Fibroblast of skin of abdomen (primary cell): ENCODE results near the gene MRPL10. TPM values are rescaled to one million over a fixed set of nuclear protein-coding genes. Genes with fewer than 3 reads are reported as not detected.

Experiments
- DNase-seq: peaks from one replicate; pipeline ENCODE4 v3.0.0-alpha.2; 2013
- polyA plus RNA-seq, 2 experiments: library from polyadenylated mRNA; unstranded; fragments of 120-200 nt; gene quantifications; one replicate each; pipeline ENCODE4 v1.2.1, GENCODE V29; 2013; ENCODE audit not compliant: insufficient read length in 2 of 2

The MRPL10 gene
- polyA plus RNA-seq (2013, experiment 1 of 2; ENCODE audit: insufficient read length) = 40.7 TPM
- 40.8 TPM for polyA plus RNA-seq (2013, experiment 2 of 2; ENCODE audit: insufficient read length)

DNA sequence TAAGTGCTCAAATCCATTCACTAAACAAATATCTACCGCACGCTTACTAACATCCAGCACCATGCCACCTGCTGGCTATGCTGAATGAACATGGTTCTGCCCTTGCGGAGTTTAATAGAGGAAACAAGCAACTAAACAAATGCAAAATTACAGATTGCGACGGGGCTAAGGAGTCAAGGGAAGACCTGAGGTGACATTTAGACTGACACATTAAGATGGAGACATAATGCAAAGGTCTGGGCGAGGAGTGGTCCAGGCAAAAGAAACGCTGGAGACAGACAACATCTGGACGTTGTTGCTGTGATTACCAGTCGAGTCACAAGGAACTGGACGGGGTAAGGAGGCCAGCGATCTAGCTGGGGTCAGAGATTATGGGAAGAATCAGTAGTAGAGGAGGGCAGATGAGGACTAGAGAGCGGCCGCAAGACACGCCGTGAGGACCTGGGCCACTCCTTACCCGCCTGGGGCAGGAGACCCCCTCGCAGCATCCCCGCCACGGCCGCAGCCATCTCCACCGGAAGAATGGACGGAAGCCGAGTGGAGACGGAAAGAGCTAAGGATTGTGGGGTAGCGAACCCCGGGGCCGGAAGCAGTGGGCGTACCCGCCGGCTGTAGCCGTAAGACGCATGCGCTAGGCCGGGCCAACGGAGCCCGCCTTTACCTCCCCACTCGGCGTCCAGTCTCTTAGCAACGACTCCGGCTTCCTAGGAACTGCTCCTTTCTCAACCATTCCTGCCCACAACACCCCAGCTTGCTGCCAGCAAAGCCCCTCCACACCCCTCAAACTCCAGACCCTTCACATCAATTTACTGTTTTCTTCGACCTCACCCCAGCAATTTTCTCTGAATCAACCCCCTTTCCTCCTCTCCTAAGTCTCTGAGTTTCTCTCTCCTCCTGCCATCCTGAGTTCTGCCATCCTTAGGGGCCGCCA, at the start of gene MRPL10, which contains the start of gene LRRC46:
Gene MRPL10 (minus strand): TSS at position 539 of the 931 bp plus-strand sequence. CDS start 30 bp downstream, at position 509.
Gene LRRC46 (plus strand): TSS at position 668 of the 931 bp plus-strand sequence. CDS start 320 bp downstream, outside the sequence.
- DNase-seq = peak; percentile 92

DNA sequence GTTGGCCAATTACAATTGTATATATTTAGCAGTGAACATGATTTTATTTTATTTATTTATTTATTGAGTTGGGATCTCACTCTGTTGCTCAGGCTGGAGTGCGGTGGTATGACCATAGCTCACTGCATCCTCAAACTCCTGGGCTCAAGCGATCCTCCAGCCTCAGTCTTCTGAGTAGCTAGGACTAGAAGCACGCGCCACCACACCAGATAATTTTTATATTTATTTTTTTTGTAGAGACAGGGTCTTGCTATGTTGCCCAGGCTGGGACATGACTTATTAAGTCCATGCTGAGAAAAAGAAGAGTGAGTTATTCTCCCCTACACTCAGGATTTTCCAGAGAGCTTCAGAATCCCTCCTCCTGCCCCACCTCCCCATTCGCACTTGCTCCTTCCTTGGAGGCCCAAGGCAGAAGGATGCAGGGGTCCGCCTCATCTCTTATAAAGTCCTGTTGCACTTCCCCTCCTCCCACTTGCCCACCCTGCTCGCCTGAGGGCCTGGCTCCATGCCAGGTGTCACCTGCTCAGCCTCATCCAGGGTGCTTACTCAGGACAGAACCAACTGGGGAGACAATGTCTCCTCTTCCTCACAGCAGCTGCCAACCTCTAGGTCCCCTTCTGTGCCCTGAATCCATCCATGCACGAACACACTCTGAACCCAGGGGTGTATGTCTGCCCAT, 48.6 kb upstream of the MRPL10 start:
- no peak for DNase-seq

DNA sequence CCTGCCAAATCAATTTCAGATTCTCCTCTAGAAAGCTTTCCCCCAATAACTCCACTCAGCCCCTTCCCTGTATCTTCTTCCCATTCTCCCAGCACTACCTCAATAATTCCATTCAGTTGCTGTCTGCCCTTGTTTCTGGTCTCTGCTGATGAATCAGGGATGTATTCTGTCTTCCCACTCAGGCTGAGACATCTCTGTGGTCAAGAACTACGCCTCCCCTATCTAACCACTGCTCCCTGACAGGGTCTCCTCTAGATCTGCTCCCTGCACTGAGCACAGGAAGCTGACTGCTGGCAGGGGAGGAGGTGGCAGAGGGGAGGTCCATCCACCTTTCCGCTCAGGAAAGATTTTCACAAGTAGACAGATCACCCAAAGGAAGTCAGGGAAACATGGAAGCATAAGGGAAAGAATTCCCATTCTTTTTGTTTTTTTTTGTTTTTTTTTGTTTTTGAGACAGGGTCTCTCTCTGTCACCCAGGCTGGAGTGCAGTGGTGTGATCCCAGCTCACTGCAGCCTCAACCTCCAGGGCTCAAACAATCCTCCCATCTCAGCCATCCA, 47.8 kb upstream of the MRPL10 start:
- DNase-seq = peak; percentile 75

DNA sequence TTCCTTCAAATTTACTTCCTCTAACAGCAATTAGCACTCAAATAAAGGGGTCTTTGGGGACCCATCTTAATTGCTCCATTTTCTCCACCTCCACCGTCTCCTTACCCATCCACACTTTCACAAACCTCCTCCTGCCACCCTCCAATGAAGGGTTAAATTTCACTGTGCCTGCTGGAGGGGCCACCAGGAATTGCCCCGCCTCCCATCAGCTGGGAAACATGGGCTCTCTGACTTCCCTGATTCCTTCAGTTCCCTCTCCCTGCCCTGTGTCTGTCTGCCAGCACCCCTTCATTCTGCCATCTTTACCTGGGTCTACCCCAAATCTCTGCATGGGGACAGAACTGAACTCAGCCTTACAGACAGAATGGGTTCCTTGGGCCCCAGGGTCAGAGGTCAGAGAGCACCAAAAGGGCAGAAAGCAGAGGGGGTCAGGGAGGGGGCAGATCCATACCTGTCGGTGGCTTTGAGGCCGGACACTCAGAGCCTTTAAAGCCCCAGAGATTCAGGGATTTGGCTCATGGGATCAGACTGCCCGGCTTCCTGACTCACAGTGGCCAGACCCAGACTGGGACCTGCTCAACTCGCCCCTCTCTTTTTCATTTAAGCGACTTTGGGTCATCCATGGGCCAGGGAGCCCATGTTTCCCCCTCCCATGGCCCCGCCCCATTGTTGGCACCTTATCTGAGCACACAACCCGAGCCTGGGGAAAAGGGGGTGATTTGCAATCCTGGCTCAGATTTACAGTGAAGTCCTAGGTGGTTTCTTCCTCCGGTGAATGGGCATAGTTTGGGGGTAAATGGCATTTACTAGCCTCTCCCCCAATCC, 47.1 kb upstream of the MRPL10 start:
- DNase-seq = peak; percentile 12

DNA sequence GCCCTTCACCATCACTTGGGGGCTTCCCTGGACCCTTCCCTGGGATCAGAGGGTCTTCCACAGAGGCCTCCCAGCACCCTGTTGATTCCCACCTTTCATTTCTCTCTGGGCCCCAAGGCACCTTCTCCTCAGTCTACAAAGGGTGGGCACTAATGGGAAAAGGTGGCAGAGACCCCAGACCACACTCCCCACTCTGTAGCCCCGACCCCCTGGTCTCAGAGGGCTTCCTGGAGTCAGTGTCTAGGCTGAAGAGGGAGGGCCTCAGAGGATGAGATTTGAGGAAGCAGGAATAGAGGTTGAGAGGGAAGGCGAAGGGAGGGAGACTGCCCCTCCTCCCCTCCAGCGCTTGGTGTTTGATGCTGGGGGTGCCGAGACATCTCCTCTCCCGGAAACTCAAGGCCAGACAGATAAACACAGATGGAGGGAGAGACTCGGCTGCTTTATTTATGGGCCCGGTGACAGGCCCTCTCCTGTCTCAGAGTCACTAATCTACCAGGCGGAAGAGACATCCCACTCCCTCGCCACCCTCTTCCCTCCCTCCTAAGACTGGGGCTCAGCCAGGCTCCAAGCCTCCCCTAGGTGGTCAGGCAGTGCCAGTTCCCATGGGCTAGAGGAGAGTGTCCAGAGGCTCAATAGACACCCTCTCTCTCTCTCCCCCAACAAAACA, 46.2 kb upstream of the MRPL10 start:
- DNase-seq = peak; percentile 55

DNA sequence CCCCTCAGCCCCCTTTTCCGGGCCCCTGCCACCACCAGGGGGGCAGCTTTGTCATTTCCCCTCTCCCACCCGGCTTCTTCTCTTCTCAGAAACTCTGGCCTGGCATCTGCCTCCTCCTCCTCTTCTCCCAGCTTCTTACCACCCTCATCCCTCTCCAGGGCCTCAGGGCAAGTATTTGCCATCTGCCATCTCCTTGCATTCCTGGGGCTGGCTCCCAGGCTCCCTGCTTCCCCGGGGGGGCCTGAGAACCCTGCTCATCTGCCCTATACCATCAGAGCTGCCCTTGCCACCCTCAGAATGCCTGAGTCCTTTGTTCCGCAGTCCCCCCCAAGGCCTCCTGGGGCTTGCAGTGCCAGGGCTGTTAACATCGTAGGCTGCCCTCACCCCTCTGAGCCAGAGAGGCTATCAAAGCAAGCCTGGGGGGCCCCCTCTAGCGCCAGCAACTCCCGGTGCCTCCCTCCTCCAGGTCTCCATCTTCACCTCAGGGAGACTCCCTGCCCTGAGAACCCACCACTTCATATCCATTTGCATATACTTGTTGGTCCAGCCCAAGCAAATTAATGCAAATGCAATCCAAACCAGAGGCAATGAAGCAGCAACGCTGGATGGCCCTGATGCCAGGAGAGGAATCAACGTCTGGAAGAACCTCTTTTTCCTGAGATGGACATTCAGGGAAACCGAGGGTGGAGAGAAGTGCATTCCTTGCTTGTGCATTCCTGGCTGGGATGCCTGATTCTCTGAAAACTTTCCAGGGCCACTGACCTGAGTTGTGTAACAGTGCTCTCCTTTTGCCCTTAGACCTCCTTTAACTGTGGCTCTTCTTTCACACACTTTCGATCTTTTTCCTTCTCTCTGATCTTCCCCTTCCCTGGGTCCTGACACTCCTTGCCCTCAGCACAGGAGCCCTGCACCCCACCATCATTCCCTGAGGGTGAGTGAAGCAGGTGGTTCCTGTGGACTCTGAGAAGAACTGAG, 44.0 kb upstream of the MRPL10 start:
- no peak for DNase-seq

DNA sequence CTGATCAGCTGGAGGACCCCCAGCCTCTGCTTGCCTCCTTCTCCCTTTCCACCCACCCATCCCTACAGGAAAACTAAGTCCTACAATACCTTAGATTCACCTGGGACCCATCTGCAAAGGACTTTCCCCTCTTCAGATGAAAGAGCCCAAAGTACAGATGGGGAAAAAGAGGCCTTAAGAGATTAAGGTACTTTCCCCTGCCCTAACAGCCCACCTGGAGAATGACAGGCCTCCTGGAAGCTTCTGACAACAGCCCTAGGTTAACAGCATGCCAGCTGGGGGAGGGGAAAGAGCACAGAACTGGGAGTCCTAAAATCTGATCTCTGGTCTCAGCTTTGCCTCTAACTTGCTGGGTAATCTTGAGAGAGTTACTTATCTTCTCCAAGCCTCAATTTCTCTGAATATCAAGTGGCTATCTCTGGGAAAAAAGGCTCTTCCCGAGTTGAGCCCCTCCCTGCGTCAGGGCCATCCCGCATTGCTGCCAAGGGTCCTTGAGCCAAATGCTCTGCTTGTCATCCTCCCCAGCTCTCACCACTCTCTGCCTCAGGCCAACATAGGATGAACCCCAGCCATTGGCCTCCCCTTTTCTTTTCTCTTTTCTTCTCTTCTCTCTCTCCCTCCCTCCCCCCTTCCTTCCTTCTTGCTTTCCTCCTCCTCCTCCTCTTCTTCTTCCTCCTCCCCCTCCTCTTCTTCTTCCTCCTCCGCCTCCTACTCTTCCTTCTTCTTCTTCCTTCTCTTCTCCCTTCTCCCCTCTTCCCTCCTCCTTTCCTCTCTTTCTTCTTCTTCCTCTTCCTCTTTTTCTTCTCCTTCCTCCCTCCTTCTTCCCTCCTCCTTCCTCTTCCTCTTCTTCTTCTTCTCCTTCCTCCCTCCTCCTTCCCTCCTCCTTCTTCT, 42.1 kb upstream of the MRPL10 start:
- DNase-seq = no peak

DNA sequence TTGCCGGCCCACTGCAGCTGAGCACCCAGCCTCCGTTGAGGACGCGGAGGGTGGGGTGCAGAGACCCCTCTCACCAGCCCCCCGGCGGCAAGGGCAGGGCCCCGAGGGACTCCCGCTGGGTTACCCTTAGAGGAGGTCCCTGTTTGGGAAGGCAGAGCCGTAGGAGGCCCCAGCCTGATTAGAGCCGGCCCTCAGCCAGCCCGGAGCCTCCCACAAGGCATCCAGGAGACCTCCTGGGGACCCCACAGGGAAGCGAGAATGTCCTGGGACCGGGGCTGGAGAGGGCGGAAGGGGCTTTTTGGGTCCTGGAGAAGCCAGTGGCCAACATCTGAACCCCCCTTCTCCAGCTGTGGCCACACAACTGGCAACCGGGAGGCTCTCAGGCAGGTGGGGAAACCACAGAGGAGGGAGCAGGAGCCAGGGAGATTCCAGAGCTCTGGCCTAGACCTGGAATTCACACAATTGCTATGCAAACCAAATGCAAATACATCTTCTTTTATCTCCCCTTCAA, 41.4 kb upstream of the MRPL10 start:
- no peak for DNase-seq

DNA sequence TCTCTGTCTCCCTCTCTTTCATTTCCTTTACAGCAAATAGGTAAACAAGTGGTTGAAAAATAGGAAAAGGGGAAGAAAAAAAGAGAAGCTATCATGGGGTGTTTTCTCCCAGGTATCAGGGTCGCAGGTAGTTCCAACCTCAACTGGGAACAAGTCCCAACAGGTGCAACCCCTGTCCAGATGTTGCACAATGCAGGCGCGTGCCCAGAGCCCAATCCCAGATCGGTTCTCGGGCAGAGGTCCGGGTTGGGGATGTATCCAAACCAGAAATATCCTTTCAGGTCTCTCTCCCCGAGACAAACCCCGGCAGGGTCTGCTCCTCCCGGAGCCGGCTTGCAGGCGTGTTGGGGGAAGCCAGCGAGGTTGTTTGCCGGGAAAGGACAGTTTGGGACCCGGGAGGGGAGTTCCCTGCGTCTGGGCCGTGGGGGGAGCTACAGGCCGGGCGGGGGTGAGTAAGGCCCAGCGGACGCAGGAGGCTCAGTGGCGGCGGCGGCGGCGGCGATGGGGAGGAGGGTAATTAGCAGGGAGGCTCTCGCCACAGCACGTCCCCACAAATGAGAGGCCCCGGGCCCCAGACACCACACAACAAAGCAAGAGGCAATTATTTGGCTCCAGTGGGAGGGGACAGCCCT, 40.8 kb upstream of the MRPL10 start:
- no peak for DNase-seq

DNA sequence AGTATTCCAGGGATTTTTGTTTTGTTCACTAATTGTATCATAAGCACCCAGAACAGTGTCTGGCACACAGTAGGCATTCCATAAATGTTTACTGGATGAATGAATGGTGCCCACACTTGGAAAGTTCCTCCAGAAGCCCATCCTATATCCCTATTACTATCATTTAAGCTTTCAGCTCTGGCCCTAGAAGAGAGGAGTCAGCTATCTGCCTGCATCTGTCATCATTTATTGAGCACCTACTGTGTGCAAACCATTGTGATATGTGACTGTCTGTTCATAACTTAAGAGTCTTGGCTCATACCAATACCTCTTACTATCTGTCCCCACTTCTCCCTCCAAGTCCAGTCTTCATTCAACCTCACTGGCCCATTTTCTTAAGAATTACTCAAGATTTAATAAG, 39.7 kb upstream of the MRPL10 start:
- DNase-seq = no peak

DNA sequence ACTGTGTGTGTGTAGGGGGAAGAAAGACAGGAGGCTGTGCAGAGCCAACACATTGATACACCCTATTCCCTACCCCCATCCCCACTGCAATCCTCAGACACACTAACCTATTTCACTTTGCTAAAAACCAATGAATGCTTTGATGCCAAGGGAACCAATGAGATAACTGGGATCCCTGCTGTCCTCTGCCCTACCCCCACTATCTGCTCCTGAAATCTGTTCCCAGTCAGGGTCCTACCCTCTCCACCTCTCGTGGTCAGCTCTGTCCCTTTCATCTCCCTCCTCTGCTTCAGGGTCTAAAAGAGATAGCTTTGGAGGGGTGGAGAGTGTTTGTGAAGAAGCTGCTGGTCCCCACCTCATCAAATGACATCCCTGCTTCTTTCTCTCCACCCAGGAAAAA, 38.7 kb upstream of the MRPL10 start:
- no peak for DNase-seq

DNA sequence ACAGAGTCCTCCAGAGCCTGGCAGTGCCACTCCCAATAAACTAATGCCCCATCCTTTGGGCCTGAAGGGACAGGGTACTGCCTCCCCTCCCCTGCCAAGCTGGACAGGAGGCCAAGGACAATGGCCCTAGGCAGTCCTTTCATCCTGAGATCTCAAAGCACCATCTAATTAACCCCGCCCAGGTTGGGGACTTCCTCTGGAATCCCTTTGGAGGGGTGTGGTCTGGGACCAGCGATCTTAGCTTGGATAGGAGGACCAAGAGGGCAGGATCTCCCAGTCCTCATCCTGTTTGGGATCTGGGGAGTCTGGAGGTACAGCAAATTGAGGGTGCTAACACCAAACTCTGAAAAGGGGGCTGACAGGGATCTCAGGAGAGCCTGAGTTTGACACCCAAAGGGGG, 37.8 kb upstream of the MRPL10 start:
- no peak for DNase-seq

DNA sequence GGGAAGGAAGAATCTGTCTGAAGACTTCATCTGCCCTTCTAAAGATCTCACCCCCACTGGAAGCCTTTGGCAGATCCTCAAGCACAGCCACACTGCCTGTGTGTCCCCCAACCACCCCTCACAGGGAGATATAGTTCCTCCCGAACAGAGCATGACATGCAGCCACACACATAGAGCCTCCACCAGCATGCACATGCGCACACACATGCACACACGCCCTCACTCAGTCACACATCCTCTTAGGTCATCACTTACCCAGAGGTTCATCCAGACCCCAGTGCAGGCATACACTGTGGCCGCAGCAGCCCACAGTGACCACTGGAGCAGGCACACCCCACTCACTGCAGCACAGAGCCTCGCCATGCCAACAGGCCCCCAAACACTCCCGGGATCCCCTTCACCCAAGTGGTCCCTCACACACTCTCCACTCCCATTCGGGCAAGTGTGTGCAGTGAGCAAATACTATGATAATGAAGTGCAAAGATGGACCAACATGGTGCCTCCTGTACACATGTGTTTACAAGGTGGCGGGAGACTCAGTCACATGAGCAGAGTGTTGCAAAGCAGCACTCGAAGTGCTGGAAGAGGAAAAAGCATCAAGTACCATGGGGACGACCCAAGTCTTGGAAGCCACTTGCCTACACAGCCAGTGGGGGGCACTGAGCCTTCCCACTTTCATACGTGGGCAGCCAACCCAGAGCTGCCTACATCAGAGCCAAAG, 36.6 kb upstream of the MRPL10 start:
- no peak for DNase-seq

DNA sequence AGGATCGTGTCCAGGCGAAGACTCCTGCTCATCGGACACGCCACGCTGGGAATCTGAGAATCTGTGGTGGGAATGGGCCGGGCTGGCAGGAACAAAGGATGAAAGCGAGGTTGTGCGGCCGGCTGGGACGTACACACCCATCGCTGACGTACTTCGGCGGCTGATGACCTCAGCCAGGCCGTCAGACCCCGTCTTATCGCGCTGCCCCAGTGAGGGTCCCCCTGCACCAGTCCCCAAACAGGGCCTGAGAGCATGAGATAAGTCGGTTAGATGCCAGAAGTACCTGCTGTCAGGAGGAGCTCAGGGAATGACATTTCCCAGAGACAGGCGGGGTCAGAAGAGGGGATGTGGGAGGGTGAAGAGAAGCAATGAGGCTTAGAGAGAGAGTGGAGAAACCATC, 35.6 kb upstream of the MRPL10 start:
- no peak for DNase-seq

DNA sequence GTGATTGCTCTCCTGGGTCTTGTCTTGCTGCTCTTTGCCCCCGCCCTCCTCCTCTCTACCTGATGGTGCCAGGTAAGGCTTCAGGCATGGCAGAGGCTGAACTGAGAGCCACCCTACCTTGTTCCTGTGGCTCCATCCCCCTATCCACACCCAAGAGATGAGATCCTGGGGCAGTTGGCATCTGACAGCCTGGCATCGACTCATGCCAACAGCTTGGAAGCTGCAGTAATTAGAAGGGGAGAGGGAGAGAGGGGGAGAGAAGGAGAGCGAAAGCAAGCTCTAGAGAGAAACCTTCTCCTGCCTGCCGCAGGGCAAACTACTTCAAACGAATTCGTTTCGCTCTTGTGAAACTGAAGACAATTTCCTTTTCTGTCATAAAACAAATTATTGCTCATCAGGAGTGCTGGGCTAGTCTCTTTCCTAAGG, 33.5 kb upstream of the MRPL10 start:
- DNase-seq = peak; percentile 12

DNA sequence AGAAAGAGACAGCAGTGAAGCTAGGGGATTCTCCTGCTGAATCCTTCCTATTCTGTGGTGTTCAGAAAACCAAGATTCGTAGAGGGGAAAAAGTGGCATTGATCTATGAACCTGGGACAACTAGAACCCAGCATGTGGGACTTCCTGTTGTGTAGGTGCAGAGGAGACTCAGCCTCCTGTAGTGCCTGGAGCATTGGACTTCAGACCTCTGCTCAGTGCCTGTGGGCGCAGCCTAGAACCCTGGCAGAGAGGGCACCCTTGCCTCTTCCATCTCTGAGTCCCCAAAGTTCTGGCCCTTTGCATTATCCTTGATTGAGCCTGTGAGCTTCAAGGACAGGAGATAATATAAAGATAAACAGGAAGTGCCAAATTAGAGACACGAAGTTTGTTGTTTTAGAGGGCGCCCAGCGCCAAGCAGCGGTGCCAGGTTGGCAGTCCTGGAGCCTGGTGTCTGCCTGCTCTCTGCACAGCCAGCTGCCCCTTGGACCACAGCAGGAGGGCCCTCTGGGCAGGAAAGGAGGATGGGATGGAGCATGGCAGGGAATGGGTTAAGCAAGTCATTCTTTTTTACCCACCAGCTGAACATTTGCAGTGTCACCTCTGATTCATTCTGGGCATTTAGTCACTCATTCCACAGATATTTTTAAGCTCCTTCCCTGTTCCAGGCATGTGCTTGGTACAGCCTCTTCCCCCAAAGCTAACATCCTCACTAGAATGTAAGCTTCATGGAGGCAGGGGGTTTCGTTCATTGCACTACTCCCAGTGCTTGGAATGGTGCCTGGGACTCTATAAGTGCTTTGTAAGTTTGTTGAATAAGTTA, 31.5 kb upstream of the MRPL10 start:
- peak; percentile 85 for DNase-seq

DNA sequence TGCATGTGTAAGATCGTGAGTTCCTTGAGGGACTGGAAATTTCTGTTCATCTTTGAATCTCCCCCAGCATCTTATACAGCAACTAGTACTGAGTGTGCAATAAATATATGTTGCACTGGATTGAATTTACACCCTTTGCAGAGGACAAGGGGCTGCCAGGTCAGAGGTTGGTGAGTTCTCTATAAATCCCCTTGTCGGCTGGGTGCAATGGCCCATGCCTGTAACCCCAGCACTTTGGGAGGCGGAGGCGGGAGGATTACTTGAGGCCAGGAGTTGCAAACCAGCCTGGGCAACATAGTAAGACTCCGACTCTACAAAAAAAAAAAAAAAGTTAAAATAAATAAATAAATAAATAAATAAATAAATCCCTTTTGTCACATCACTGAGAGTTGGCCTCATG, 29.0 kb upstream of the MRPL10 start:
- DNase-seq = no peak
